ENCODE measurements around the gene RNU1-4. TPM values are rescaled to one million over a fixed set of nuclear protein-coding genes. Genes with fewer than 3 reads are reported as not detected.
"Not testable (repeated sequence)": the region's sequence is repeated elsewhere in the genome, so short reads cannot be mapped to it uniquely, and the experiment has no call there.

RNU1-4 gene
- total RNA-seq, 4 donors from 2014 or later: under 0.01 TPM

GRCh38 chr1:16741230-16741629 lies 914 bp downstream of the RNU1-4 start:
- H3K9me3 ChIP-seq, H3K4me1 ChIP-seq, H3K4me3 ChIP-seq, H3K36me3 ChIP-seq, H3K27me3 ChIP-seq, DNase-seq, H3K27ac ChIP-seq: not testable (repeated sequence)

- H3K9me3 ChIP-seq, H3K27me3 ChIP-seq, H3K36me3 ChIP-seq, DNase-seq, H3K4me1 ChIP-seq, H3K27ac ChIP-seq, H3K4me3 ChIP-seq: not testable (repeated sequence)
Measured at GRCh38 chr1:16747660-16748059, 7.3 kb downstream of the RNU1-4 start.

- H3K9me3 ChIP-seq, H3K4me3 ChIP-seq, H3K36me3 ChIP-seq, DNase-seq, H3K4me1 ChIP-seq, H3K27ac ChIP-seq, H3K27me3 ChIP-seq: not testable (repeated sequence)
Measured at GRCh38 chr1:16748710-16749109, 8.4 kb downstream of the RNU1-4 start.

- not testable (repeated sequence) for DNase-seq, H3K4me3 ChIP-seq, H3K27me3 ChIP-seq, H3K9me3 ChIP-seq, H3K27ac ChIP-seq, H3K36me3 ChIP-seq, H3K4me1 ChIP-seq
Measured at GRCh38 chr1:16749910-16750888, 9.9 kb downstream of the RNU1-4 start.

- H3K27me3 ChIP-seq, H3K27ac ChIP-seq, H3K36me3 ChIP-seq, H3K4me3 ChIP-seq, H3K9me3 ChIP-seq, H3K4me1 ChIP-seq, DNase-seq: not testable (repeated sequence)
Measured at GRCh38 chr1:16752770-16753169, 12.5 kb downstream of the RNU1-4 start.

GRCh38 chr1:16755385-16755784 lies 15.1 kb downstream of the RNU1-4 start:
- not testable (repeated sequence) for H3K4me1 ChIP-seq, DNase-seq, H3K4me3 ChIP-seq, H3K36me3 ChIP-seq, H3K27ac ChIP-seq, H3K27me3 ChIP-seq, H3K9me3 ChIP-seq
- peak in 1 of 6 experiments; percentile 4 for TF ChIP-seq CTCF (IDR thresholded peaks at IDR 0.05)

- DNase-seq, H3K27ac ChIP-seq: not testable (repeated sequence)
Measured at GRCh38 chr1:16755932-16756331, 15.6 kb downstream of the RNU1-4 start.

GRCh38 chr1:16757574-16757973 lies 17.3 kb downstream of the RNU1-4 start:
- DNase-seq, H3K4me1 ChIP-seq, H3K4me3 ChIP-seq, H3K36me3 ChIP-seq, H3K27ac ChIP-seq, H3K9me3 ChIP-seq, H3K27me3 ChIP-seq: not testable (repeated sequence)

More at GRCh38 chr1:16755932-16756331, 15.6 kb downstream of the RNU1-4 start:
- not testable (repeated sequence) for H3K36me3 ChIP-seq, H3K9me3 ChIP-seq, H3K4me3 ChIP-seq, H3K4me1 ChIP-seq, H3K27me3 ChIP-seq

GRCh38 chr1:16758060-16758459 lies 17.7 kb downstream of the RNU1-4 start:
- not testable (repeated sequence) for H3K27ac ChIP-seq, H3K27me3 ChIP-seq, H3K4me1 ChIP-seq, H3K36me3 ChIP-seq, H3K4me3 ChIP-seq, H3K9me3 ChIP-seq
- DNase-seq: peak in 1 of 3 donors; percentile 10

GRCh38 chr1:16759041-16759493 lies 18.8 kb downstream of the RNU1-4 start:
- DNase-seq: peak in 2 of 3 donors; percentile 42 to 44
- H3K9me3 ChIP-seq, H3K27me3 ChIP-seq, H3K27ac ChIP-seq, H3K4me1 ChIP-seq, H3K36me3 ChIP-seq: not testable (repeated sequence)
- peak overlapping the region in 2 of 4 donors; percentile 32 to 38 for H3K4me3 ChIP-seq

GRCh38 chr1:16759650-16760455 lies 19.5 kb downstream of the RNU1-4 start:
- DNase-seq: peak in 2 of 3 donors; percentile 27 to 41
- H3K4me3 ChIP-seq: peak overlapping the region in 1 of 4 donors; percentile 31
- H3K9me3 ChIP-seq, H3K27me3 ChIP-seq, H3K27ac ChIP-seq, H3K4me1 ChIP-seq, H3K36me3 ChIP-seq: not testable (repeated sequence)

GRCh38 chr1:16760456-16760765 lies 20.1 kb downstream of the RNU1-4 start:
- H3K36me3 ChIP-seq, H3K9me3 ChIP-seq, DNase-seq, H3K27me3 ChIP-seq, H3K27ac ChIP-seq: not testable (repeated sequence)
- peak overlapping the region in 1 of 4 donors; percentile 31 for H3K4me3 ChIP-seq
- H3K4me1 ChIP-seq: peaks cover 0 to 11% (median 0%) of the 10 kb centered on the region in 4 donors

GRCh38 chr1:16760801-16761200 lies 20.5 kb downstream of the RNU1-4 start:
- H3K4me3 ChIP-seq, H3K9me3 ChIP-seq, H3K27me3 ChIP-seq, H3K36me3 ChIP-seq, H3K27ac ChIP-seq: not testable (repeated sequence)
- peak in 2 of 3 donors; percentile 7 to 48 for DNase-seq
- peaks cover 0 to 15% (median 0%) of the 10 kb centered on the region in 4 donors for H3K4me1 ChIP-seq
